HepG2 (cell line): ENCODE measurements around the gene COA1. TPM values are rescaled to one million over a fixed set of nuclear protein-coding genes. Genes with fewer than 3 reads are reported as not detected.

Experiments used
- AKNA ChIP-seq: sonication (generic); formaldehyde crosslinking; IDR thresholded peaks from 2 replicates; pipeline ENCODE4 v1.4.0; 2020; ENCODE audit warnings: missing genetic modification reagents, borderline replicate concordance
- CAMTA2 ChIP-seq: sonication (generic); formaldehyde crosslinking; IDR thresholded peaks from 2 replicates; pipeline ENCODE4 v1.4.0; 2020; ENCODE audit warnings: mild to moderate bottlenecking, missing genetic modification reagents, borderline replicate concordance
- GABPA ChIP-seq, 2 experiments: IDR thresholded peaks; 2 replicates each; pipeline ENCODE4 v1.6.1; 2011 to 2016; ENCODE audit warnings: low read depth in 2 of 2, low read length in 1 of 2, missing biosample characterization in 1 of 2, missing genetic modification characterization in 1 of 2
- GPN1 ChIP-seq: sonication (generic); formaldehyde crosslinking; IDR thresholded peaks from 2 replicates; pipeline ENCODE4 v1.5.1; 2020; ENCODE audit warnings: missing genetic modification reagents, borderline replicate concordance
- HINFP ChIP-seq: sonication (generic); formaldehyde crosslinking; IDR thresholded peaks from 2 replicates; pipeline ENCODE4 v1.4.0; 2020; ENCODE audit warnings: low read depth, mild to moderate bottlenecking, missing genetic modification reagents
- IRF1 ChIP-seq: sonication (generic); formaldehyde crosslinking; IDR thresholded peaks from 2 replicates; pipeline ENCODE4 v1.4.0; 2020; ENCODE audit warnings: low read depth, mild to moderate bottlenecking, missing genetic modification reagents
- PBX2 ChIP-seq: IDR thresholded peaks from 2 replicates; pipeline ENCODE4 v1.6.1; 2016; ENCODE audit warnings: control low read depth
- PPARG ChIP-seq: conservative IDR thresholded peaks from 2 replicates; pipeline ENCODE4 v1.6.1; 2016; ENCODE audit warnings: missing biosample characterization, missing genetic modification reagents
- REPIN1 ChIP-seq: sonication (generic); formaldehyde crosslinking; IDR thresholded peaks from 2 replicates; pipeline ENCODE4 v1.8.0; 2022; ENCODE audit warnings: missing genetic modification reagents, low read depth, mild to moderate bottlenecking, borderline replicate concordance
- REXO4 ChIP-seq: sonication (generic); formaldehyde crosslinking; IDR thresholded peaks from 2 replicates; pipeline ENCODE4 v1.8.0; 2022; ENCODE audit warnings: missing genetic modification reagents, mild to moderate bottlenecking, borderline replicate concordance
- RFX5 ChIP-seq: IDR thresholded peaks from 2 replicates; pipeline ENCODE4 v1.6.1; 2011; ENCODE audit warnings: low read depth, low read length, improper control_type of control experiment
- SUZ12 ChIP-seq: fragments of 150-350 bp; IDR thresholded peaks from 2 replicates; pipeline ENCODE4 v1.6.1; 2014; ENCODE audit warnings: low read depth, low read length
- TEAD2 ChIP-seq: sonication (generic); formaldehyde crosslinking; IDR thresholded peaks from 2 replicates; pipeline ENCODE4 v1.9.0; 2021; ENCODE audit warnings: missing genetic modification reagents
- ZFP37 ChIP-seq: sonication (generic); formaldehyde crosslinking; IDR thresholded peaks from 2 replicates; pipeline ENCODE4 v1.4.0; 2020; ENCODE audit warnings: missing genetic modification reagents, borderline replicate concordance
- ZNF264 ChIP-seq: sonication (generic); formaldehyde crosslinking; IDR thresholded peaks from 2 replicates; pipeline ENCODE4 v1.4.0; 2020; ENCODE audit warnings: missing genetic modification reagents
- ZNF331 ChIP-seq: sonication (generic); formaldehyde crosslinking; IDR thresholded peaks from 2 replicates; pipeline ENCODE4 v1.4.0; 2020; ENCODE audit warnings: missing genetic modification reagents
- ZNF333 ChIP-seq: sonication (generic); formaldehyde crosslinking; IDR thresholded peaks from 2 replicates; pipeline ENCODE4 v1.4.0; 2020; ENCODE audit warnings: mild to moderate bottlenecking, missing genetic modification reagents, borderline replicate concordance
- ZNF562 ChIP-seq: sonication (generic); formaldehyde crosslinking; IDR thresholded peaks from 2 replicates; pipeline ENCODE4 v1.8.0; 2022; ENCODE audit warnings: missing genetic modification reagents, borderline replicate concordance
- ZNF563 ChIP-seq: sonication (generic); formaldehyde crosslinking; IDR thresholded peaks from 2 replicates; pipeline ENCODE4 v1.8.0; 2022; ENCODE audit warnings: mild to moderate bottlenecking, moderate library complexity, missing genetic modification reagents
- ZNF691 ChIP-seq: sonication (generic); formaldehyde crosslinking; IDR thresholded peaks from 2 replicates; pipeline ENCODE4 v1.4.0; 2020; ENCODE audit warnings: missing genetic modification reagents, low read depth, mild to moderate bottlenecking, borderline replicate concordance
- polyA plus RNA-seq, 8 experiments: library from polyadenylated mRNA; depleted of rRNA in 3 of 8; stranded (reverse) in 7 of 8; unstranded in 1 of 8; fragments of >200 nt; fragmentation: Illumina TruSeq in 4 of 8; extraction: Trizol in 4 of 8; gene quantifications; 2 replicates each; pipeline versions ENCODE4 v1.2.1 to v1.2.3, GENCODE V29; 2011 to 2016; ENCODE audit warnings: low read depth in 4 of 8, missing spikeins in 1 of 8, mixed read lengths in 1 of 8; ENCODE audit not compliant: insufficient read depth in 1 of 8
- total RNA-seq, 5 experiments: library from RNA; depleted of rRNA; stranded (reverse); fragments of >200 nt; fragmentation: Illumina TruSeq; extraction: Trizol; gene quantifications; 2 replicates each; pipeline ENCODE4 v1.2.3, GENCODE V29; 2016; ENCODE audit warnings: low read depth in 1 of 5

COA1 gene
- total and polyA plus RNA-seq, 2 of the 13 experiments (the other 11 are each of a cell fraction or from before 2014, with no cell fraction given), result 33.2 to 65.7 TPM

GRCh38 chr7:43769791-43770465 lies 40.6 kb upstream of the COA1 start (continued):
- TF ChIP-seq AKNA, result no peak
- no peak for TF ChIP-seq IRF1 (CRISPR knock-in tag)
- TF ChIP-seq GABPA (IDR thresholded peaks at IDR 0.05; ENCODE audit: low read depth, low read length), result no peak
- peak; percentile 44; the same call in 1 of the 2 replicates for TF ChIP-seq GABPA (CRISPR knock-in tag; IDR thresholded peaks at IDR 0.05; ENCODE audit: low read depth)
- TF ChIP-seq ZNF264 (CRISPR knock-in tag), result peak; percentile 90; the same call in 1 of the 2 replicates
- 0 out of 2 replicates have a peak, but pooled peaks have one; percentile 29 for TF ChIP-seq PPARG (CRISPR knock-in tag)
- no peak for TF ChIP-seq ZNF333
- TF ChIP-seq CAMTA2 (CRISPR knock-in tag), result no peak
- TF ChIP-seq RFX5, result no peak; the same call in 1 of the 2 replicates
- TF ChIP-seq REPIN1 (CRISPR knock-in tag), result peak; percentile 94
- peak; percentile 87 for TF ChIP-seq ZNF331 (CRISPR knock-in tag)
- peak; percentile 85; the same call in 1 of the 2 replicates for TF ChIP-seq ZNF691 (CRISPR knock-in tag)
- TF ChIP-seq SUZ12, result no peak
- no peak for TF ChIP-seq GPN1 (CRISPR knock-in tag)
- TF ChIP-seq ZFP37 (CRISPR knock-in tag), result 0 out of 2 replicates have a peak, but pooled peaks have one; percentile 51
- TF ChIP-seq HINFP (CRISPR knock-in tag), result peak; percentile 79; the same call in 1 of the 2 replicates
- no peak for TF ChIP-seq TEAD2 (CRISPR knock-in tag)
- TF ChIP-seq ZNF562, result no peak
- TF ChIP-seq REXO4 (CRISPR knock-in tag), result no peak
- peak; percentile 69 for TF ChIP-seq PBX2 (CRISPR knock-in tag)
- TF ChIP-seq ZNF563, result no peak
